ENCODE data around the gene SULT1A1.
"Not testable (repeated sequence)": the region's sequence is repeated elsewhere in the genome, so short reads cannot be mapped to it uniquely, and the experiment has no call there.

Gene SULT1A1

GRCh38 chr16:28608496-28608808, 1.4 kb downstream of the SULT1A1 start:
- DNase-seq: not testable (repeated sequence)

- not testable (repeated sequence) for DNase-seq
Measured at GRCh38 chr16:28607681-28608495, 2.0 kb downstream of the SULT1A1 start.

- DNase-seq: no peak
Measured at GRCh38 chr16:28607116-28607623, 2.7 kb downstream of the SULT1A1 start.

- no peak for DNase-seq
Measured at GRCh38 chr16:28606291-28607115, 3.3 kb downstream of the SULT1A1 start.

- DNase-seq: no peak
Measured at GRCh38 chr16:28604186-28604565, 5.7 kb downstream of the SULT1A1 start.

GRCh38 chr16:28603381-28604185, 6.3 kb downstream of the SULT1A1 start:
- no peak for DNase-seq

- DNase-seq: no peak
Measured at GRCh38 chr16:28602529-28602928, 7.3 kb downstream of the SULT1A1 start.

- DNase-seq: not testable (repeated sequence)
Measured at GRCh38 chr16:28602062-28602461, 7.8 kb downstream of the SULT1A1 start.

- not testable (repeated sequence) for DNase-seq
Measured at GRCh38 chr16:28601589-28601988, 8.3 kb downstream of the SULT1A1 start.

GRCh38 chr16:28600965-28601364, 8.9 kb downstream of the SULT1A1 start:
- not testable (repeated sequence) for DNase-seq

GRCh38 chr16:28599377-28600285, 10.2 kb downstream of the SULT1A1 start:
- not testable (repeated sequence) for DNase-seq

GRCh38 chr16:28597692-28598261, 12.1 kb downstream of the SULT1A1 start:
- no peak for DNase-seq

- no peak for DNase-seq
Measured at GRCh38 chr16:28596840-28597691, 12.8 kb downstream of the SULT1A1 start, which contains the start of gene SULT1A2. TSS of gene SULT1A2 (minus strand) at chr16:28597050. CDS start at chr16:28595930, 1,120 bp downstream.

GRCh38 chr16:28596115-28596630, 13.7 kb downstream of the SULT1A1 start:
- DNase-seq: no peak

- not testable (repeated sequence) for DNase-seq
Measured at GRCh38 chr16:28595451-28595850, 14.4 kb downstream of the SULT1A1 start.

- DNase-seq: no peak
Measured at GRCh38 chr16:28592979-28593553, 16.8 kb downstream of the SULT1A1 start.

GRCh38 chr16:28592511-28592910, 17.3 kb downstream of the SULT1A1 start:
- no peak for DNase-seq

- no peak for DNase-seq
Measured at GRCh38 chr16:28591355-28591754, 18.5 kb downstream of the SULT1A1 start.
